ENCODE results near the gene KLF4.

KLF4 gene

GRCh38 chr9:107437716-107438115 is 51.9 kb downstream of the KLF4 start:
- TF ChIP-seq CTCF (IDR thresholded peaks at IDR 0.05; ENCODE audit: low read depth, low read length, missing control alignments): no peak
- no peak overlapping the region for H3K4me3 ChIP-seq (replicated peaks; ENCODE audit: low read depth, low read length)
- no peak for DNase-seq (ENCODE audit: extremely low read depth, low read depth)

- DNase-seq (ENCODE audit: extremely low read depth, low read depth): no peak
- no peak overlapping the region for H3K4me3 ChIP-seq (replicated peaks; ENCODE audit: low read depth, low read length)
- TF ChIP-seq CTCF (IDR thresholded peaks at IDR 0.05; ENCODE audit: low read depth, low read length, missing control alignments): no peak
Measured at GRCh38 chr9:107435415-107435814, 54.2 kb downstream of the KLF4 start.

Measured in HFF-Myc (cell line).